Spinal cord (tissue), 10 donors: ENCODE results near the gene MEIS1. TPM values are rescaled to one million over a fixed set of nuclear protein-coding genes. Genes with fewer than 3 reads are reported as not detected.

Source experiments
- DNase-seq, 6 donors: peaks; one replicate each; pipeline versions ENCODE4 v3.0.0 to v3.0.0-alpha.2; 2013 to 2015; ENCODE audit warnings: low spot score in 6 of 6, low read depth in 4 of 6
- H3K27ac ChIP-seq: one replicate; pipeline ENCODE4 v1.5.1; 2013; ENCODE audit warnings: low read depth, low read length, control low read depth
- H3K27me3 ChIP-seq: one replicate; pipeline ENCODE4 v1.6.1; 2013; ENCODE audit warnings: low read length; ENCODE audit not compliant: control insufficient read depth, insufficient read depth
- H3K36me3 ChIP-seq: one replicate; pipeline ENCODE4 v1.6.1; 2013; ENCODE audit warnings: low read length; ENCODE audit not compliant: control insufficient read depth, insufficient read depth
- H3K4me1 ChIP-seq: one replicate; pipeline ENCODE4 v1.6.1; 2013; ENCODE audit warnings: low read length; ENCODE audit not compliant: control insufficient read depth, insufficient read depth
- H3K4me3 ChIP-seq: one replicate; pipeline ENCODE4 v1.5.1; 2013; ENCODE audit warnings: low read depth, low read length, control low read depth
- H3K9me3 ChIP-seq: one replicate; pipeline ENCODE4 v1.6.1; 2013; ENCODE audit warnings: low read length; ENCODE audit not compliant: control insufficient read depth, insufficient read depth
- WGBS: methylation state at CpG from one replicate; pipeline ENCODE4 v1.1.5; 2013; ENCODE audit warnings: missing lambda C conversion rate; ENCODE audit not compliant: insufficient coverage; 5-methylcytosine and 5-hydroxymethylcytosine counted together
- polyA plus RNA-seq, 2 donors: library from polyadenylated mRNA; unstranded; fragments of 120-200 nt; gene quantifications; one replicate each; pipeline ENCODE4 v1.2.1, GENCODE V29; 2013; ENCODE audit not compliant: insufficient read length in 2 of 2
- total RNA-seq, 2 donors: library from RNA; depleted of rRNA in 1 of 2; stranded (reverse); fragments of 120-200 nt in 1 of 2; fragments of >200 nt in 1 of 2; gene quantifications; one replicate each; pipeline versions ENCODE4 v1.2.3 to v1.2.4, GENCODE V29; 2013 to 2014
- donor health status: healthy.

MEIS1 gene
- total and polyA plus RNA-seq, 4 donors: 50.9 to 118 (median 82.0) TPM

GRCh38 chr2:66430505-66431273, 4.2 kb upstream of the MEIS1 start:
- H3K27ac ChIP-seq: peak overlapping the region; percentile 40

GRCh38 chr2:66431274-66431642, 3.7 kb upstream of the MEIS1 start:
- H3K36me3 ChIP-seq: no peaks in the 10 kb centered on the region
- H3K27ac ChIP-seq: peak overlapping the region; percentile 40
- peaks cover 20% of the 10 kb centered on the region for H3K4me1 ChIP-seq
- peaks cover 26% of the 10 kb centered on the region for H3K27me3 ChIP-seq
- peak overlapping the region; percentile 4 for H3K4me3 ChIP-seq
- H3K9me3 ChIP-seq: no peaks in the 10 kb centered on the region
- DNase-seq: peak in 1 of 6 donors; percentile 73

More at GRCh38 chr2:66430505-66431273, 4.2 kb upstream of the MEIS1 start:
- H3K27me3 ChIP-seq: peaks cover 32% of the 10 kb centered on the region
- no peak overlapping the region for H3K4me3 ChIP-seq
- no peaks in the 10 kb centered on the region for H3K36me3 ChIP-seq
- 32% methylated on average over 3 of the region's 9 CpGs for WGBS
- peaks cover 26% of the 10 kb centered on the region for H3K4me1 ChIP-seq
- H3K9me3 ChIP-seq: no peaks in the 10 kb centered on the region
- DNase-seq: peak in 1 of 6 donors; percentile 31

GRCh38 chr2:66431846-66432587, 2.9 kb upstream of the MEIS1 start:
- Histone ChIP-seq H3K9me3 (no peaks in the 10 kb centered on the region), H3K4me1 (peaks cover 12% of the 10 kb centered on the region), H3K36me3 (no peaks in the 10 kb centered on the region), H3K27me3 (peaks cover 19% of the 10 kb centered on the region), H3K27ac (peak overlapping the region; percentile 94), H3K4me3 (peak overlapping the region; percentile 94)
- 5% methylated on average over 25 of the region's 39 CpGs for WGBS
- peak in 1 of 6 donors; percentile 60 for DNase-seq

GRCh38 chr2:66432801-66433694, 1.9 kb upstream of the MEIS1 start:
- Histone ChIP-seq H3K4me3 (peak overlapping the region; percentile 94), H3K4me1 (peaks cover 18% of the 10 kb centered on the region), H3K9me3 (no peaks in the 10 kb centered on the region), H3K27ac (peak overlapping the region; percentile 94), H3K36me3 (peaks cover 4% of the 10 kb centered on the region), H3K27me3 (peaks cover 17% of the 10 kb centered on the region)
- 0% methylated on average over 44 of the region's 51 CpGs for WGBS
- DNase-seq: peak; percentile 90 to 99 (median 96)

- Histone ChIP-seq H3K27me3 (peaks cover 19% of the 10 kb centered on the region), H3K4me3 (peak overlapping the region; percentile 94), H3K27ac (peak overlapping the region; percentile 94), H3K9me3 (no peaks in the 10 kb centered on the region), H3K4me1 (peaks cover 19% of the 10 kb centered on the region), H3K36me3 (peaks cover 5% of the 10 kb centered on the region)
- no peak for DNase-seq
- WGBS: 0% methylated on average over 1 of the region's 7 CpGs
Measured at GRCh38 chr2:66433695-66433944, 1.3 kb upstream of the MEIS1 start.

- H3K4me3 ChIP-seq: peak overlapping the region; percentile 94
- WGBS: 0% methylated on average over 53 of the region's 61 CpGs
- H3K9me3 ChIP-seq: no peaks in the 10 kb centered on the region
- H3K36me3 ChIP-seq: peaks cover 7% of the 10 kb centered on the region
- H3K27ac ChIP-seq: peak overlapping the region; percentile 94
- H3K4me1 ChIP-seq: peaks cover 21% of the 10 kb centered on the region
- peaks cover 20% of the 10 kb centered on the region for H3K27me3 ChIP-seq
- DNase-seq: peak in 3 of 6 donors; percentile 54 to 90 (median 85)
Measured at GRCh38 chr2:66433945-66434678, 813 bp upstream of the MEIS1 start.

GRCh38 chr2:66435549-66435875, 587 bp downstream of the MEIS1 start:
- H3K4me1 ChIP-seq: peaks cover 34% of the 10 kb centered on the region
- peaks cover 26% of the 10 kb centered on the region for H3K27me3 ChIP-seq
- no peaks in the 10 kb centered on the region for H3K9me3 ChIP-seq
- H3K27ac ChIP-seq: peak overlapping the region; percentile 94
- no peak for DNase-seq
- 3% methylated on average over 13 of the region's 15 CpGs for WGBS
- H3K4me3 ChIP-seq: peak overlapping the region; percentile 94
- peaks cover 18% of the 10 kb centered on the region for H3K36me3 ChIP-seq

GRCh38 chr2:66435963-66436362, 1.0 kb downstream of the MEIS1 start:
- Histone ChIP-seq H3K4me1 (peaks cover 38% of the 10 kb centered on the region), H3K9me3 (no peaks in the 10 kb centered on the region), H3K27ac (peak overlapping the region; percentile 94), H3K4me3 (peak overlapping the region; percentile 94), H3K36me3 (peaks cover 18% of the 10 kb centered on the region), H3K27me3 (peaks cover 25% of the 10 kb centered on the region)
- no peak for DNase-seq
- WGBS: no CpG with 5 or more reads among the region's 2 CpGs

- DNase-seq: peak in 1 of 6 donors; percentile 66
- H3K36me3 ChIP-seq: peaks cover 18% of the 10 kb centered on the region
- peak overlapping the region; percentile 81 for H3K27ac ChIP-seq
- H3K9me3 ChIP-seq: no peaks in the 10 kb centered on the region
- WGBS: 38% methylated on average over 1 of the region's 2 CpGs
- H3K4me3 ChIP-seq: peak overlapping the region; percentile 94
- H3K27me3 ChIP-seq: peaks cover 25% of the 10 kb centered on the region
- peaks cover 41% of the 10 kb centered on the region for H3K4me1 ChIP-seq
Measured at GRCh38 chr2:66436581-66437001, 1.7 kb downstream of the MEIS1 start.
